DOHH2 (cell line): ENCODE measurements around the gene TPSAB1.

Source experiments
- H3F3A ChIP-seq: fragments of 200-600 bp; sonication (generic), shearing (Covaris generic); 2 replicates; pipeline ENCODE4 v1.6.0; 2016; ENCODE audit warnings: antibody characterized with exemption, mild to moderate bottlenecking; ENCODE audit not compliant: control insufficient read depth, insufficient read depth
- H3K27ac ChIP-seq: fragments of 200-600 bp; sonication (generic); 2 replicates; pipeline ENCODE4 v1.5.1; 2014; ENCODE audit warnings: low read depth, mild to moderate bottlenecking, low read length, moderate library complexity
- H3K27me3 ChIP-seq: fragments of 200-600 bp; sonication (generic); 2 replicates; pipeline ENCODE4 v1.6.1; 2014; ENCODE audit warnings: mild to moderate bottlenecking, low read length, mixed read lengths; ENCODE audit not compliant: control insufficient read depth
- H3K36me3 ChIP-seq: fragments of 200-600 bp; sonication (generic); 2 replicates; pipeline ENCODE4 v1.6.1; 2014; ENCODE audit warnings: mild to moderate bottlenecking, low read length, moderate library complexity, mixed read lengths; ENCODE audit not compliant: control insufficient read depth
- H3K4me1 ChIP-seq: fragments of 200-600 bp; sonication (generic); 2 replicates; pipeline ENCODE4 v1.6.1; 2014; ENCODE audit warnings: mild to moderate bottlenecking, low read length, mixed read lengths; ENCODE audit not compliant: control insufficient read depth
- H3K4me2 ChIP-seq: fragments of 200-600 bp; sonication (generic); 2 replicates; pipeline ENCODE4 v1.6.0; 2014; ENCODE audit warnings: mild to moderate bottlenecking, low read length, moderate library complexity
- H3K4me3 ChIP-seq: fragments of 200-600 bp; sonication (generic); 2 replicates; pipeline ENCODE4 v1.5.1; 2014; ENCODE audit warnings: mild to moderate bottlenecking, low read length, mixed read lengths
- H3K79me2 ChIP-seq: fragments of 200-600 bp; sonication (generic); 2 replicates; pipeline ENCODE4 v1.6.1; 2014; ENCODE audit warnings: mild to moderate bottlenecking, low read length, mixed read lengths; ENCODE audit not compliant: control insufficient read depth
- H3K9me2 ChIP-seq: fragments of 200-600 bp; sonication (generic); replicated peaks from 2 replicates; pipeline ENCODE4 v1.6.1; 2014; ENCODE audit warnings: mild to moderate bottlenecking, low read length, mixed read lengths; ENCODE audit not compliant: control insufficient read depth
- H3K9me3 ChIP-seq: fragments of 200-600 bp; sonication (generic); 2 replicates; pipeline ENCODE4 v1.6.1; 2014; ENCODE audit warnings: antibody characterized with exemption, low read length, mixed read lengths; ENCODE audit not compliant: control insufficient read depth, insufficient read depth
- H4K20me1 ChIP-seq: fragments of 200-600 bp; sonication (generic); 2 replicates; pipeline ENCODE4 v1.6.0; 2014; ENCODE audit warnings: low read depth, mild to moderate bottlenecking, antibody characterized with exemption, low read length, moderate library complexity; ENCODE audit not compliant: control insufficient read depth, insufficient read depth
- EZH2phosphoT487 ChIP-seq: fragments of 200-600 bp; sonication (generic); IDR thresholded peaks from 2 replicates; pipeline ENCODE4 v1.6.1; 2017; ENCODE audit warnings: borderline replicate concordance, mild to moderate bottlenecking, antibody characterized with exemption, low read length, moderate library complexity, mixed read lengths
- TF ChIP-seq, protein P1 (sequence below): fragments of 200-600 bp; sonication (generic); IDR thresholded peaks from one replicate; pipeline ENCODE4 v1.5.1; 2014; ENCODE audit warnings: antibody characterized with exemption, mild to moderate bottlenecking, low read depth, low read length; ENCODE audit not compliant: poor library complexity, severe bottlenecking

Gene TPSAB1

DNA sequence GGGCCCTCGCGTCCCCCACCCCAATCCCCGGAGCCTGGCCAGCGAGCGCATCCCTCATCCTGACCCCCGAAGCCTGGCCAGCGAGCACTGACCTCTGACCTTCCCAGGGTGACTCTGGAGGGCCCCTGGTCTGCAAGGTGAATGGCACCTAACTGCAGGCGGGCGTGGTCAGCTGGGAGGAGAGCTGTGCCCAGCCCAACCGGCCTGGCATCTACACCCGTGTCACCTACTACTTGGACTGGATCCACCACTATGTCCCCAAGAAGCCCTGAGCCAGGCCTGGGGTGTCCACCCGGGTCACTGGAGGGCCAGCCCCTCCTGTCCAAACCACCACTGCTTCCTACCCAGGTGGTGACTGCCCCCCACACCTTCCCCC is 17.7 kb downstream of the TPSAB1 start:
- peaks cover 5% of the 10 kb centered on the region; the same call in 1 of the 2 replicates for H3K27me3 ChIP-seq
- H3K4me2 ChIP-seq = no peak overlapping the region
- TF ChIP-seq, protein P1, sequence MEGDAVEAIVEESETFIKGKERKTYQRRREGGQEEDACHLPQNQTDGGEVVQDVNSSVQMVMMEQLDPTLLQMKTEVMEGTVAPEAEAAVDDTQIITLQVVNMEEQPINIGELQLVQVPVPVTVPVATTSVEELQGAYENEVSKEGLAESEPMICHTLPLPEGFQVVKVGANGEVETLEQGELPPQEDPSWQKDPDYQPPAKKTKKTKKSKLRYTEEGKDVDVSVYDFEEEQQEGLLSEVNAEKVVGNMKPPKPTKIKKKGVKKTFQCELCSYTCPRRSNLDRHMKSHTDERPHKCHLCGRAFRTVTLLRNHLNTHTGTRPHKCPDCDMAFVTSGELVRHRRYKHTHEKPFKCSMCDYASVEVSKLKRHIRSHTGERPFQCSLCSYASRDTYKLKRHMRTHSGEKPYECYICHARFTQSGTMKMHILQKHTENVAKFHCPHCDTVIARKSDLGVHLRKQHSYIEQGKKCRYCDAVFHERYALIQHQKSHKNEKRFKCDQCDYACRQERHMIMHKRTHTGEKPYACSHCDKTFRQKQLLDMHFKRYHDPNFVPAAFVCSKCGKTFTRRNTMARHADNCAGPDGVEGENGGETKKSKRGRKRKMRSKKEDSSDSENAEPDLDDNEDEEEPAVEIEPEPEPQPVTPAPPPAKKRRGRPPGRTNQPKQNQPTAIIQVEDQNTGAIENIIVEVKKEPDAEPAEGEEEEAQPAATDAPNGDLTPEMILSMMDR = no peak
- no peak for TF ChIP-seq EZH2phosphoT487
- H3K27ac ChIP-seq = no peak overlapping the region
- no peaks in the 10 kb centered on the region for H3K9me2 ChIP-seq
- no peaks in the 10 kb centered on the region for H3K4me1 ChIP-seq
- no peaks in the 10 kb centered on the region for H3K36me3 ChIP-seq
- no peaks in the 10 kb centered on the region for H3K79me2 ChIP-seq
- H4K20me1 ChIP-seq = no peaks in the 10 kb centered on the region
- no peaks in the 10 kb centered on the region for H3K9me3 ChIP-seq
- H3F3A ChIP-seq = no peaks in the 10 kb centered on the region
- H3K4me3 ChIP-seq = no peak overlapping the region

DNA sequence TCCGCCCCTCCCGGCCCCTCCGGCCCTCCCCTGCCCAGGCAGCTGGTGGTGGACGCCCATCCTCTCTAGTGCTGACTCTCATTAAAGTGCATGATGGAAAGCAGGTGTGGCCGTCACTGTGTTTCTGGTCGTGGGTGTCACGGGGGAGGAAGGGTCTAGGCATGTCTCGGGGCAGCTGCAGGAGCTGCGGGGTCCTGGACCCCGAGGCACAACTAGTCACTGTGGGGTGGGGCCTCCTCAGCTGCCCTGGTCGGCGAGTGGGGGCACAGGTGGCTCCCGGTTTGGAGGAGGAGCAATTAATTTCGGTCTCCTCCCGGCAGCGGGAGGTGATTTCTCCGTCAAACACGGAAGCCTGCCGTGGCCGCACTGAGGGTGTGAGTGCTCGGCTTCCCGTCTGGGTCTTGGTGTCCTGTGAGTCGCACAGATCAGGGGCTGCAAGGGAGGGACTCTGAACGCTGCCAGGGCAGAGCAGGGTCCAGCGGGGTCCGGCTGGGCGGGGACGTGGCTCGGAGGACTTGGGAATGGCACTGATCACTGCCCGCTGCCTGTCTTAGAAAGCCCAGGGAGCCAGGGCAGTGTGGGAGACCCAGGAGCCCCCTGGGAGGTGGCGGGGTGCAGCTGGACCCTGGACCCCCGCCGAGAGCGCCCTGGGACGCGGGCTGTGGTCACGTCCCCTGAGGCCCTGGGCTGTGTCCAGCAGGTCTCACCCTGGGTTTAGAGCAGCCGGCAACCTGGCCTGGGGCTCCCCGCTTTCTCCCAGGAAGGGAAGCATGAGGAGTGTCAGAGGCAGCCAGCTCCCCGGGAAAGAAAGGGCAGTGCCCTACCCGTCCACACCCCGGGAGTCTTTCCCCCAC is 18.6 kb downstream of the TPSAB1 start:
- Histone ChIP-seq H3K9me2 (no peaks in the 10 kb centered on the region), H3F3A (no peaks in the 10 kb centered on the region), H3K9me3 (peaks cover 1% of the 10 kb centered on the region; the same call in 1 of the 2 replicates), H3K4me2 (no peak overlapping the region), H3K4me1 (no peaks in the 10 kb centered on the region), H3K27me3 (peaks cover 5% of the 10 kb centered on the region; the same call in 1 of the 2 replicates), H4K20me1 (no peaks in the 10 kb centered on the region), H3K36me3 (no peaks in the 10 kb centered on the region), H3K79me2 (no peaks in the 10 kb centered on the region), H3K27ac (no peak overlapping the region), H3K4me3 (no peak overlapping the region)
- TF ChIP-seq EZH2phosphoT487 = peak; percentile 38; the same call in 1 of the 2 replicates
- TF ChIP-seq, protein P1 = no peak

DNA sequence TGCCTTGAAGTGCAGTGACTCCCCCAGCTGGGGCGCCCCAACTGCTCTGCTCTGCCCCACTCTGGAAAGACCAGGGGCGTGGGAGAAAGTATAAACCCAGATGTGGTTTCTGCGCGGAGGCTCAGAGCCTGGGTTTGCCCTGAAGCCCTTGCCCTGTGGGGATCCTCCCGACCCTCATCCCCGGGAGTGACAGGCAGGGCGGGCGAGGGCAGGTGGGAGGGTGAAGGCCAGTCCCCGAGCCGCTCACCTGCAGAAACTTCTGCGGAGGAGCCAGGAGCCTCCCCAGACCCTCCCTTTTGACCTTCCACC is 19.2 kb downstream of the TPSAB1 start:
- Histone ChIP-seq H3K9me3 (peaks cover 6% of the 10 kb centered on the region; the same call in 1 of the 2 replicates), H3K4me2 (no peak overlapping the region), H3K36me3 (no peaks in the 10 kb centered on the region), H3K27me3 (peaks cover 5% of the 10 kb centered on the region; the same call in 1 of the 2 replicates), H3F3A (no peaks in the 10 kb centered on the region), H3K4me1 (no peaks in the 10 kb centered on the region), H3K79me2 (no peaks in the 10 kb centered on the region), H3K9me2 (no peaks in the 10 kb centered on the region), H4K20me1 (no peaks in the 10 kb centered on the region), H3K4me3 (no peak overlapping the region), H3K27ac (no peak overlapping the region)
- TF ChIP-seq EZH2phosphoT487 = no peak
- TF ChIP-seq, protein P1 = no peak
